ENCODE measurements around the gene B4GALNT1. TPM values are rescaled to one million over a fixed set of nuclear protein-coding genes. Genes with fewer than 3 reads are reported as not detected.

Gene B4GALNT1
- total RNA-seq, 1 experiment from 2014 or later, result 4.2 TPM

DNA sequence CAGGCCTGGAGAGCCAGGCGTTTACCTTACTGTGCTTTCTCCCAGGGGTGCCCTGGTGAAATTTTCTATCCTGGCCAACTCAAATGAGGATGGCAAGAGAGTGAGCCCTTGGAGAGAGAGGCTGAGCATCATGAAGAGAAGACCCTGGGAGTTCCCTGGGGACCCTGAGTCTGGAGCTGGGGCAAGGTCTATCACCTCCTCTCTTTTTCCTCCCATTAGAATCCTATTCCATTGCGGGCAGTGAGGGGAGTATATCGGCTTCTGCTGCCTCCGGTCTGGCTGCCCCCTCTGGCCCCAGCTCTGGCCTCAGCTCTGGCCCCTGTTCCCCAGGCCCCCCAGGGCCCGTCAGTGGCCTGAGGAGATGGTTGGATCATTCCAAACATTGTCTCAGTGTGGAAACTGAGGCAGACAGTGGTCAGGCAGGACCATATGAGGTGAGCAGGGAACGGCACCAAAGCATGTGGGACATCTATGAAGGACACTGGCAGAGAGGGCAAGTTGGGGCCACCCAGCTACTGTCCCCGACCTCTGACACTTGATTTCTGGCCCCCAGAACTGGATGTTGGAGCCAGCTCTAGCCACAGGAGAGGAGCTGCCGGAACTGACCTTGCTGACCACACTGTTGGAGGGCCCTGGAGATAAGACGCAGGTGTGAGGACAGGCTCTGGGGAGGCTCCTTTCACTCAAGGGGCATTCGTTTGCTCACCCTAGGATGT, 20.1 kb downstream of the B4GALNT1 start:
- no peak overlapping the region for H3K4me3 ChIP-seq (ENCODE audit: low read depth, low read length)
- Mint-ChIP-seq H3K27me3 (ENCODE audit: insufficient read depth, unreplicated experiment) (no peaks in the 10 kb centered on the region), H3K27ac (ENCODE audit: unreplicated experiment) (no peak overlapping the region), H3K9me3 (ENCODE audit: unreplicated experiment) (no peaks in the 10 kb centered on the region), H3K36me3 (ENCODE audit: insufficient read depth, unreplicated experiment) (no peaks in the 10 kb centered on the region), H3K4me1 (ENCODE audit: low read depth, unreplicated experiment) (no peaks in the 10 kb centered on the region), H3K4me3 (ENCODE audit: unreplicated experiment) (no peak overlapping the region)
- H3K4me1 ChIP-seq, result no peaks in the 10 kb centered on the region
- POLR2A ChIA-PET, result no interaction called here
- CTCF ChIA-PET, result interaction anchor here (1.7 kb wide), 1 partner anchor 29 kb away, joined by 8 read pairs; no protein-coding TSS in a partner anchor
- DNase-seq, result no peak
- H3K9me3 ChIP-seq, result no peaks in the 10 kb centered on the region
- BruUV-seq (replicated peaks), result no TSS peak
- intact Hi-C loops (cut with micrococcal nuclease; ENCODE audit: unreplicated experiment), result no loop called here
- no peaks in the 10 kb centered on the region; the same call in 1 of the 2 replicates for H3K36me3 ChIP-seq (ENCODE audit: control insufficient read depth, insufficient read depth, low read length)
- H3K27me3 ChIP-seq (replicated peaks; ENCODE audit: control insufficient read depth, insufficient read depth, low read length), result no peaks in the 10 kb centered on the region
- TF ChIP-seq, protein P1, sequence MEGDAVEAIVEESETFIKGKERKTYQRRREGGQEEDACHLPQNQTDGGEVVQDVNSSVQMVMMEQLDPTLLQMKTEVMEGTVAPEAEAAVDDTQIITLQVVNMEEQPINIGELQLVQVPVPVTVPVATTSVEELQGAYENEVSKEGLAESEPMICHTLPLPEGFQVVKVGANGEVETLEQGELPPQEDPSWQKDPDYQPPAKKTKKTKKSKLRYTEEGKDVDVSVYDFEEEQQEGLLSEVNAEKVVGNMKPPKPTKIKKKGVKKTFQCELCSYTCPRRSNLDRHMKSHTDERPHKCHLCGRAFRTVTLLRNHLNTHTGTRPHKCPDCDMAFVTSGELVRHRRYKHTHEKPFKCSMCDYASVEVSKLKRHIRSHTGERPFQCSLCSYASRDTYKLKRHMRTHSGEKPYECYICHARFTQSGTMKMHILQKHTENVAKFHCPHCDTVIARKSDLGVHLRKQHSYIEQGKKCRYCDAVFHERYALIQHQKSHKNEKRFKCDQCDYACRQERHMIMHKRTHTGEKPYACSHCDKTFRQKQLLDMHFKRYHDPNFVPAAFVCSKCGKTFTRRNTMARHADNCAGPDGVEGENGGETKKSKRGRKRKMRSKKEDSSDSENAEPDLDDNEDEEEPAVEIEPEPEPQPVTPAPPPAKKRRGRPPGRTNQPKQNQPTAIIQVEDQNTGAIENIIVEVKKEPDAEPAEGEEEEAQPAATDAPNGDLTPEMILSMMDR (IDR thresholded peaks at IDR 0.05; ENCODE audit: insufficient read depth in 1 of 2, low read depth in 1 of 2, low read length in 1 of 2, severe bottlenecking in 1 of 2, unreplicated experiment in 1 of 2), result no peak

DNA sequence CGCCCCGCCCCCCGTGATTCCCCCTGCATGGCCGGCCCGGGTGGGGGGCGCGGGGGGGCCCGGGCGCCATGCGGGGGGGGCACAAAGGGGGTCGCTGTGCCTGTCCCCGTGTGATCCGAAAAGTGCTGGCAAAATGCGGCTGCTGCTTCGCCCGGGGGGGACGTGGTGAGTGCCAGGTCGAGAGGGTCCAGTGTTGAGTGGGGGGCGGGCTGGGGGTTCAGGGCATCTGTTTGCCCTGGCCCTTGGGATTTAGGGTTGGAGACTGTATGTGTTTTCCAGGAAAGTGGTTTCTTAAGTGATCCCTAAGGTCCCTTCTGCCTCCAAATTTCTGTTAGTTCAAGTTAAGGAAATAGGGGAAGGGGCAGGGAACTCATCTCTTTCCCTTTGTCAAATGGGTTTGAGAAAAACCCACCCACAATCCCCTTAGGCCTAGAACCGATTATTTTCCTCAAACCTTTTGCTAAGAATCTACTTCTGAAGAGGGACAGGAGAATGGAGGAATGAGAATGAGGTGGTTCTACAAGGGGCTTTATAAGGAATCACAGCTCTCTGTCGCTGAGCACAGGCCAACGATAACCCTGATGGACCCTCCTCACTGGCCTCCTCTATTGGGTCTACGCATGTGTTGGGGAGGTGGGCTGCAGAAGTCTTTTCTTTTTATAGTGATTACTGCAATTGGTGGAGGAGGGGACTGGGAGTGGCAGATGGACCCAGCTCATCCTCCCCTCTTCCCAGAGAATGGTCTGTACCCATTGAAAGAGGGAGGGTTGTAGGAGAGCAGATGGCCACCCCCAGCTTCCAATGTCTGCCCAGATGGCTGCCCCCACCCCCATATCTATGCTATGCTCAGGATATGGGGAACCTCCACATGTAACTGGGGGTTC, 20.9 kb downstream of the B4GALNT1 start:
- TF ChIP-seq, protein P1 (IDR thresholded peaks at IDR 0.05; ENCODE audit: insufficient read depth in 1 of 2, low read depth in 1 of 2, low read length in 1 of 2, severe bottlenecking in 1 of 2, unreplicated experiment in 1 of 2), result no peak
- CTCF ChIA-PET, result interaction anchor here (0.9 to 1.7 kb wide), 2 partner anchors 21 to 28 kb away, joined by 4 to 8 read pairs; partner anchors contain the start of gene B4GALNT1

DNA sequence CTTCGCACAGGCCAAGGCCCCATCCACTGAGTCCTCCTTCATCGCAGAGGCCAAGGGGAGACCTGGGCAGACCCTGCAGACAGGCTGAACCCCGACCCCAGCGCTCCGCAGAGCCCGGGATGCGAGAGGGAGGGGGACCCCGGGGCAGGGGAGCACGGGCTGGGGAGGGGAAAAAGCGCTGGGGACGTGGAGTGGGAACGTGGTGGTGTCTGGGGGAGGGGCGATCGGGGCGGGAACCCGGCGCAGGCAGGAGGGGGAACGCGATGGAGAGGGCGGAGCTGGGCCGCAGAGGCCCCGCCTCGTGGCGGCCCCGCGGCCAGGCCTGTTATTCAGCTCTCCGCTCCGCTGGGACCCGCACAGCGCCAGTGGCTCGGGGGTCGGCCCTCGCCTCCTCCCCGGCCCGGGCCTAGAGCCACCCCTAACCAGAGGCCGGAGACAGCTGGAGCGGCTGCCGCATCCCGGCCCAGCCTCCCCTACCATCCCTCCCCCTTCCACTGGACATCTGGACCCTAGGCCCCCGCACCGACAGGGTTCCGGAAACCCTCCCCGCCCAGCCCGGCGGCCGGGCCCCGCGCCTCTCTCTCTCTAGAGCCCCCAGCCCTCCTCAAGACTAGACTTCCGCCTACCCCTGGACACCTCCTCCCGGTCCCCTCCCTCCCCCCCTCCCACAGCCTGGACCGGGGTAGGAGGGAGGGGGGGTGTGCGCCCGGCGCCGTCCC, 21.7 kb downstream of the B4GALNT1 start, which contains the start of gene ARHGEF25:
ARHGEF25 (plus strand) TSS at position 328 of the 719 bp plus-strand sequence. CDS start 460 bp downstream, outside the sequence.
- Mint-ChIP-seq H3K4me3 (ENCODE audit: unreplicated experiment) (peak within 1 kb of the TSS; percentile 54), H3K27me3 (ENCODE audit: insufficient read depth, unreplicated experiment) (no peaks in the 10 kb centered on the region), H3K36me3 (ENCODE audit: insufficient read depth, unreplicated experiment) (no peaks in the 10 kb centered on the region), H3K4me1 (ENCODE audit: low read depth, unreplicated experiment) (no peaks in the 10 kb centered on the region), H3K27ac (ENCODE audit: unreplicated experiment) (no peak within 1 kb of the TSS), H3K9me3 (ENCODE audit: unreplicated experiment) (no peaks in the 10 kb centered on the region)
- H3K4me3 ChIP-seq (ENCODE audit: low read depth, low read length), result peak within 1 kb of the TSS; percentile 74
- ChIA-PET CTCF (interaction anchor here (0.6 to 1.7 kb wide), 3 partner anchors 22 to 31 kb away, joined by 4 to 8 read pairs (median 4); partner anchors contain the start of gene B4GALNT1), POLR2A (no interaction called here)
- H3K27me3 ChIP-seq (replicated peaks; ENCODE audit: control insufficient read depth, insufficient read depth, low read length), result no peaks in the 10 kb centered on the region
- H3K9me3 ChIP-seq, result no peaks in the 10 kb centered on the region
- no TSS peak for BruUV-seq (replicated peaks)
- H3K4me1 ChIP-seq, result no peaks in the 10 kb centered on the region
- intact Hi-C loops (cut with micrococcal nuclease; ENCODE audit: unreplicated experiment), result no loop called here
- H3K36me3 ChIP-seq (ENCODE audit: control insufficient read depth, insufficient read depth, low read length), result no peaks in the 10 kb centered on the region; the same call in 1 of the 2 replicates
- DNase-seq, result peak in 1 of 2 experiments; percentile 42
- TF ChIP-seq, protein P1 (IDR thresholded peaks at IDR 0.05; ENCODE audit: insufficient read depth in 1 of 2, low read depth in 1 of 2, low read length in 1 of 2, severe bottlenecking in 1 of 2, unreplicated experiment in 1 of 2), result no peak

More for the DNA sequence above, 20.9 kb downstream of the B4GALNT1 start:
- no peaks in the 10 kb centered on the region for H3K9me3 Mint-ChIP-seq (ENCODE audit: unreplicated experiment)
- Histone ChIP-seq H3K27me3 (replicated peaks; ENCODE audit: control insufficient read depth, insufficient read depth, low read length) (no peaks in the 10 kb centered on the region), H3K9me3 (no peaks in the 10 kb centered on the region), H3K36me3 (ENCODE audit: control insufficient read depth, insufficient read depth, low read length) (no peaks in the 10 kb centered on the region; the same call in 1 of the 2 replicates), H3K4me3 (ENCODE audit: low read depth, low read length) (peak overlapping the region; percentile 74), H3K4me1 (no peaks in the 10 kb centered on the region)
- intact Hi-C loops (cut with micrococcal nuclease; ENCODE audit: unreplicated experiment), result no loop called here
- H3K4me3 Mint-ChIP-seq (ENCODE audit: unreplicated experiment), result peak overlapping the region; percentile 54
- TSS peak; percentile 45 for BruUV-seq (replicated peaks)
- POLR2A ChIA-PET, result no interaction called here
- H3K27me3 Mint-ChIP-seq (ENCODE audit: insufficient read depth, unreplicated experiment), result no peaks in the 10 kb centered on the region
- no peak overlapping the region for H3K27ac Mint-ChIP-seq (ENCODE audit: unreplicated experiment)
- H3K36me3 Mint-ChIP-seq (ENCODE audit: insufficient read depth, unreplicated experiment), result no peaks in the 10 kb centered on the region
- no peak for DNase-seq
- no peaks in the 10 kb centered on the region for H3K4me1 Mint-ChIP-seq (ENCODE audit: low read depth, unreplicated experiment)
